Testis (tissue), 2 donors: ENCODE results near the gene LAIR2.
"Not testable (repeated sequence)": the region's sequence is repeated elsewhere in the genome, so short reads cannot be mapped to it uniquely, and the experiment has no call there.

ENCODE experiments used
- CTCF ChIP-seq, 3 experiments: fragments of 450-650 bp in 2 of 3; fragments of 200-600 bp in 1 of 3; sonication (generic) in 1 of 3; IDR thresholded peaks; one replicate each; pipeline ENCODE4 v1.5.1; 2016 to 2019; ENCODE audit warnings: antibody characterized with exemption in 3 of 3, mild to moderate bottlenecking in 2 of 3, moderate library complexity in 1 of 3
- POLR2A ChIP-seq: fragments of 450-650 bp; IDR thresholded peaks from one replicate; pipeline ENCODE4 v1.6.1; 2017; ENCODE audit warnings: antibody characterized with exemption, mild to moderate bottlenecking, moderate library complexity

GRCh38 chr19:54509200-54509940 lies 6.7 kb downstream of the LAIR2 start:
- not testable (repeated sequence) for TF ChIP-seq CTCF (IDR thresholded peaks at IDR 0.05); POLR2A
